ENCODE data around the gene CSDE1. TPM values are rescaled to one million over a fixed set of nuclear protein-coding genes. Genes with fewer than 3 reads are reported as not detected.

The CSDE1 gene
- total and polyA plus RNA-seq, 2 donors (not counting 3 experiments of a cell fraction or from before 2014, with no cell fraction given): 129 to 492 TPM

DNA sequence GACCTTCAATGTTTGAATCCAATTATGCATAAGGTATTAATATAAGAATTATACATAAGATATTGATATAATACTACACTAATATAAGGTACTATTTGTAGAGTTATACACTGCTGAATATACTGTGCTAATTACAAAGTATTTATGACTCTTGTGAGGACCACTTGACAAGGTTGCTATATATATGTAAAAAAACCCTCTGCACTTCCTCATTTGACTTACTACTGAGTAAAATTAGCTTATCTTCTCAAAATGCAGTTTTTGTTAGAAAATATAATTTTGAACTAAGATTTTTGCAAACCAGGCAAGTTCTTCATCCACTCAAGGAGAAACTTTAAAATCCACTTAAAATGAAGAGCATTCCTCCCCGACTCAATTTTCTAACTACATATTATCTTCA lies 14.2 kb upstream of the CSDE1 start:
- CTCF ChIA-PET: no interaction called here
- dilution Hi-C loops (cut with MboI; ENCODE audit: extremely low pct_ligation_motif_present, low sequenced_read_pairs): no loop called here

DNA sequence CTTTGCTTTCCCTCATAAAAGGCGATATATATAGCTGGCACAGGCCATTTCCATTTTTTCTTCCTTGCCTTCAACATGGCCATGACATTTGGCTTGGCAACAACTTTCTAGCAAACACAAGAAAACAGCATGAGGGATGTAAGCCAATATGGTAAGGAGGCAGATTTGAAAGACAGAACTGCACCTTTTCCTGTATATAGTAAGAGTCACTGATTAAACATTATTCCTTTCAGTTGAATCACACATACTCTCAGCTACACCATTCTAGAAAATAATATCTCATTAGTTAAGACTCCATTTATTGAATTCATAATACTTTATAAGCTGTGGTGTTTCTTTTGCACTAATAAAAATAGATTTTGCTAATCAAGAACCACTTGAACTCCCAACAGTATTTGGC lies 13.2 kb upstream of the CSDE1 start:
- intact Hi-C loops (cut with micrococcal nuclease): no loop called here

More for the DNA sequence above, 14.2 kb upstream of the CSDE1 start:
- no peaks in the 10 kb centered on the region for H4K20me1 ChIP-seq (replicated peaks; ENCODE audit: control insufficient read depth, extremely low read depth, insufficient read depth, low read length)
- no peak overlapping the region for H3K4me3 ChIP-seq (replicated peaks in 1 of 3; ENCODE audit: insufficient read depth in 1 of 3, low read depth in 1 of 3, low read length in 3 of 3)
- H3K4me1 ChIP-seq (ENCODE audit: control insufficient read depth, extremely low read depth, insufficient read depth, low read length): no peaks in the 10 kb centered on the region
- TF ChIP-seq GATA2 (IDR thresholded peaks at IDR 0.05; ENCODE audit: insufficient read depth, insufficient read length, low read depth, low read length) (no peak), FOS (IDR thresholded peaks at IDR 0.05; ENCODE audit: borderline replicate concordance, insufficient read depth, low read length) (no peak), POLR2AphosphoS5 (IDR thresholded peaks at IDR 0.05; ENCODE audit: insufficient read depth, low read depth, low read length) (no peak), JUN (IDR thresholded peaks at IDR 0.05; ENCODE audit: borderline replicate concordance, insufficient read depth, insufficient read length, low read depth) (no peak), POLR2A (IDR thresholded peaks at IDR 0.05; ENCODE audit: low read depth, low read length) (no peak), EZH2 (IDR thresholded peaks at IDR 0.05; ENCODE audit: borderline replicate concordance, low read depth, low read length, severe bottlenecking) (no peak), MAX (IDR thresholded peaks at IDR 0.05; ENCODE audit: insufficient read depth, insufficient read length) (no peak), MYC (IDR thresholded peaks at IDR 0.05; ENCODE audit: low read depth, low read length) (no peak)
- H3K27me3 ChIP-seq (ENCODE audit: control insufficient read depth in 2 of 2, insufficient read depth in 2 of 2, low read length in 2 of 2): no peaks in the 10 kb centered on the region
- H3K4me2 ChIP-seq (ENCODE audit: insufficient read depth, low read length): no peak overlapping the region
- H3K79me2 ChIP-seq (ENCODE audit: control insufficient read depth, insufficient read depth, low read length): no peaks in the 10 kb centered on the region
- H3K27ac ChIP-seq (ENCODE audit: insufficient read depth, low read depth, low read length): no peak overlapping the region
- no TSS peak for BruUV-seq (replicated peaks)
- no peak overlapping the region for H2AFZ ChIP-seq (ENCODE audit: low read depth, low read length)
- DNase-seq (ENCODE audit: low read depth, low spot score): no peak
- peaks cover 4% of the 10 kb centered on the region in 2 experiments for H3K36me3 ChIP-seq (ENCODE audit: control insufficient read depth in 2 of 2, extremely low read depth in 1 of 2, insufficient read depth in 2 of 2, low read length in 2 of 2)
- FAIRE-seq: no peak
- no peaks in the 10 kb centered on the region for H3K9me3 ChIP-seq (replicated peaks; ENCODE audit: control insufficient read depth, insufficient read depth, low read length)
- H3K9me1 ChIP-seq (replicated peaks; ENCODE audit: control insufficient read depth, extremely low read depth, insufficient read depth, low read length): no peaks in the 10 kb centered on the region
- POLR2A ChIA-PET: no interaction called here
- H3K9ac ChIP-seq (replicated peaks; ENCODE audit: extremely low read depth, insufficient read depth, low read length): no peak overlapping the region
- intact Hi-C loops (cut with micrococcal nuclease): no loop called here

More for the DNA sequence above, 13.2 kb upstream of the CSDE1 start:
- ChIA-PET POLR2A (no interaction called here), CTCF (no interaction called here)
- no peaks in the 10 kb centered on the region for H3K4me1 ChIP-seq (ENCODE audit: control insufficient read depth, extremely low read depth, insufficient read depth, low read length)
- FAIRE-seq: no peak
- H3K36me3 ChIP-seq (ENCODE audit: control insufficient read depth in 2 of 2, extremely low read depth in 1 of 2, insufficient read depth in 2 of 2, low read length in 2 of 2): peaks cover 1 to 2% of the 10 kb centered on the region in 2 experiments
- H3K9me3 ChIP-seq (replicated peaks; ENCODE audit: control insufficient read depth, insufficient read depth, low read length): no peaks in the 10 kb centered on the region
- H3K27me3 ChIP-seq (ENCODE audit: control insufficient read depth in 2 of 2, insufficient read depth in 2 of 2, low read length in 2 of 2): no peaks in the 10 kb centered on the region
- H3K9ac ChIP-seq (replicated peaks; ENCODE audit: extremely low read depth, insufficient read depth, low read length): no peak overlapping the region
- no peaks in the 10 kb centered on the region for H3K79me2 ChIP-seq (ENCODE audit: control insufficient read depth, insufficient read depth, low read length)
- H3K4me3 ChIP-seq (replicated peaks in 1 of 3; ENCODE audit: insufficient read depth in 1 of 3, low read depth in 1 of 3, low read length in 3 of 3): no peak overlapping the region
- no peaks in the 10 kb centered on the region for H3K9me1 ChIP-seq (replicated peaks; ENCODE audit: control insufficient read depth, extremely low read depth, insufficient read depth, low read length)
- TF ChIP-seq JUN (IDR thresholded peaks at IDR 0.05; ENCODE audit: borderline replicate concordance, insufficient read depth, insufficient read length, low read depth) (no peak), MAX (IDR thresholded peaks at IDR 0.05; ENCODE audit: insufficient read depth, insufficient read length) (no peak), FOS (IDR thresholded peaks at IDR 0.05; ENCODE audit: borderline replicate concordance, insufficient read depth, low read length) (no peak), MYC (IDR thresholded peaks at IDR 0.05; ENCODE audit: low read depth, low read length) (no peak), POLR2AphosphoS5 (IDR thresholded peaks at IDR 0.05; ENCODE audit: insufficient read depth, low read depth, low read length) (no peak), GATA2 (IDR thresholded peaks at IDR 0.05; ENCODE audit: insufficient read depth, insufficient read length, low read depth, low read length) (no peak), POLR2A (IDR thresholded peaks at IDR 0.05; ENCODE audit: low read depth, low read length) (no peak)
- TF ChIP-seq, protein P1, sequence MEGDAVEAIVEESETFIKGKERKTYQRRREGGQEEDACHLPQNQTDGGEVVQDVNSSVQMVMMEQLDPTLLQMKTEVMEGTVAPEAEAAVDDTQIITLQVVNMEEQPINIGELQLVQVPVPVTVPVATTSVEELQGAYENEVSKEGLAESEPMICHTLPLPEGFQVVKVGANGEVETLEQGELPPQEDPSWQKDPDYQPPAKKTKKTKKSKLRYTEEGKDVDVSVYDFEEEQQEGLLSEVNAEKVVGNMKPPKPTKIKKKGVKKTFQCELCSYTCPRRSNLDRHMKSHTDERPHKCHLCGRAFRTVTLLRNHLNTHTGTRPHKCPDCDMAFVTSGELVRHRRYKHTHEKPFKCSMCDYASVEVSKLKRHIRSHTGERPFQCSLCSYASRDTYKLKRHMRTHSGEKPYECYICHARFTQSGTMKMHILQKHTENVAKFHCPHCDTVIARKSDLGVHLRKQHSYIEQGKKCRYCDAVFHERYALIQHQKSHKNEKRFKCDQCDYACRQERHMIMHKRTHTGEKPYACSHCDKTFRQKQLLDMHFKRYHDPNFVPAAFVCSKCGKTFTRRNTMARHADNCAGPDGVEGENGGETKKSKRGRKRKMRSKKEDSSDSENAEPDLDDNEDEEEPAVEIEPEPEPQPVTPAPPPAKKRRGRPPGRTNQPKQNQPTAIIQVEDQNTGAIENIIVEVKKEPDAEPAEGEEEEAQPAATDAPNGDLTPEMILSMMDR (IDR thresholded peaks at IDR 0.05; ENCODE audit: extremely low read depth in 1 of 2, insufficient read depth in 1 of 2, low read depth in 1 of 2, low read length in 2 of 2): no peak
- no peak overlapping the region for H3K27ac ChIP-seq (ENCODE audit: insufficient read depth, low read depth, low read length)
- no peak overlapping the region for H3K4me2 ChIP-seq (ENCODE audit: insufficient read depth, low read length)
- no TSS peak for BruUV-seq (replicated peaks)
- H4K20me1 ChIP-seq (replicated peaks; ENCODE audit: control insufficient read depth, extremely low read depth, insufficient read depth, low read length): no peaks in the 10 kb centered on the region
- H2AFZ ChIP-seq (ENCODE audit: low read depth, low read length): no peak overlapping the region
- no peak for DNase-seq (ENCODE audit: low read depth, low spot score)
- dilution Hi-C loops (cut with MboI; ENCODE audit: extremely low pct_ligation_motif_present, low sequenced_read_pairs): no loop called here

Data from endothelial cell of umbilical vein (primary cell).